Stimulated activated CD4-positive, alpha-beta T cell treated with anti-CD3 and anti-CD28 coated beads, TNF-alpha, amount 100 ng/mL, for 24 hours (primary cell): ENCODE measurements around the gene PFN2.
"Not testable (repeated sequence)": the region's sequence is repeated elsewhere in the genome, so short reads cannot be mapped to it uniquely, and the experiment has no call there.

Source experiments
- DNase-seq, 3 experiments: peaks; one replicate each; pipeline ENCODE4 v3.0.0-alpha.2; 2020; ENCODE audit warnings: low read depth in 3 of 3

Gene PFN2

GRCh38 chr3:149970716-149971402 lies at the start of gene PFN2:
TSS of gene PFN2 (minus strand) at chr3:149970895. CDS start at chr3:149970856, 39 bp downstream.
- peak in 2 of 3 experiments; percentile 14 to 37 for DNase-seq

- no peak for DNase-seq
These were observed 45.2 kb upstream of the PFN2 start for GRCh38 chr3:150015901-150016300.

GRCh38 chr3:150014782-150015181 lies 44.1 kb upstream of the PFN2 start:
- no peak for DNase-seq

- DNase-seq: no peak
These were observed 43.1 kb upstream of the PFN2 start for GRCh38 chr3:150013801-150014200.

- DNase-seq: no peak
These were observed 36.1 kb upstream of the PFN2 start for GRCh38 chr3:150006794-150007193.

GRCh38 chr3:150005243-150006112 lies 34.8 kb upstream of the PFN2 start:
- DNase-seq: no peak

- no peak for DNase-seq
These were observed 29.9 kb upstream of the PFN2 start for GRCh38 chr3:150000641-150001040.

GRCh38 chr3:149999421-149999820 lies 28.7 kb upstream of the PFN2 start:
- no peak for DNase-seq

GRCh38 chr3:149998946-149999345 lies 28.3 kb upstream of the PFN2 start:
- DNase-seq: no peak

GRCh38 chr3:149992416-149993058 lies 21.8 kb upstream of the PFN2 start:
- DNase-seq: no peak

- no peak for DNase-seq
These were observed 19.8 kb upstream of the PFN2 start for GRCh38 chr3:149990423-149990948.

- DNase-seq: no peak
These were observed 18.6 kb upstream of the PFN2 start for GRCh38 chr3:149989307-149989706.

GRCh38 chr3:149983628-149984027 lies 12.9 kb upstream of the PFN2 start:
- DNase-seq: no peak

GRCh38 chr3:149983053-149983452 lies 12.4 kb upstream of the PFN2 start:
- not testable (repeated sequence) for DNase-seq

GRCh38 chr3:149981979-149982378 lies 11.3 kb upstream of the PFN2 start:
- not testable (repeated sequence) for DNase-seq

- no peak for DNase-seq
These were observed 6.7 kb upstream of the PFN2 start for GRCh38 chr3:149977386-149977785.

- no peak for DNase-seq
These were observed 5.2 kb upstream of the PFN2 start for GRCh38 chr3:149975919-149976318.

GRCh38 chr3:149971403-149972075 lies 844 bp upstream of the PFN2 start:
- peak in 1 of 3 experiments; percentile 29 for DNase-seq

GRCh38 chr3:149969940-149970715 lies 567 bp downstream of the PFN2 start:
- DNase-seq: peak; percentile 38 to 67 (median 40)

GRCh38 chr3:149969110-149969939 lies 1.4 kb downstream of the PFN2 start:
- DNase-seq: no peak
